GM18909 (cell line): ENCODE measurements around the gene RNF114.
"Not testable (repeated sequence)": the region's sequence is repeated elsewhere in the genome, so short reads cannot be mapped to it uniquely, and the experiment has no call there.

Experiments
- ATAC-seq: cut with Tn5 transposase; IDR thresholded peaks from one replicate; pipeline ENCODE4 v1.9.1; 2021; ENCODE audit warnings: mild to moderate bottlenecking; ENCODE audit not compliant: unreplicated experiment, poor library complexity

Gene RNF114

DNA sequence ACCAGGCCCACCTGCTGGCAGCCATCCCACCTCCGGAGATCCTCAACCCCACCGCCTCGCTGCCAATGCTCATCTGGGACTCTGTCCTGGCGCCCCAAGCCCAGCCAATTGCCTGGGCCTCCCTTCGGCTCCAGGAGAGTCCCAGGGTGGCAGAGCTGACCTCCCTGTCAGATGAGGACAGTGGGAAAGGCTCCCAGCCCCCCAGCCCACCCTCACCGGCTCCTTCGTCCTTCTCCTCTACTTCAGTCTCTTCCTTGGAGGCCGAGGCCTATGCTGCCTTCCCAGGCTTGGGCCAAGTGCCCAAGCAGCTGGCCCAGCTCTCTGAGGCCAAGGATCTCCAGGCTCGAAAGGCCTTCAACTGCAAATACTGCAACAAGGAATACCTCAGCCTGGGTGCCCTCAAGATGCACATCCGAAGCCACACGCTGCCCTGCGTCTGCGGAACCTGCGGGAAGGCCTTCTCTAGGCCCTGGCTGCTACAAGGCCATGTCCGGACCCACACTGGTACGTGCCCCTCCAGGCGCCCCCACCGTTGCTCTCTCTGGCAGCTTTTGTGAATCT is 47.7 kb downstream of the RNF114 start:
- no peak for ATAC-seq

DNA sequence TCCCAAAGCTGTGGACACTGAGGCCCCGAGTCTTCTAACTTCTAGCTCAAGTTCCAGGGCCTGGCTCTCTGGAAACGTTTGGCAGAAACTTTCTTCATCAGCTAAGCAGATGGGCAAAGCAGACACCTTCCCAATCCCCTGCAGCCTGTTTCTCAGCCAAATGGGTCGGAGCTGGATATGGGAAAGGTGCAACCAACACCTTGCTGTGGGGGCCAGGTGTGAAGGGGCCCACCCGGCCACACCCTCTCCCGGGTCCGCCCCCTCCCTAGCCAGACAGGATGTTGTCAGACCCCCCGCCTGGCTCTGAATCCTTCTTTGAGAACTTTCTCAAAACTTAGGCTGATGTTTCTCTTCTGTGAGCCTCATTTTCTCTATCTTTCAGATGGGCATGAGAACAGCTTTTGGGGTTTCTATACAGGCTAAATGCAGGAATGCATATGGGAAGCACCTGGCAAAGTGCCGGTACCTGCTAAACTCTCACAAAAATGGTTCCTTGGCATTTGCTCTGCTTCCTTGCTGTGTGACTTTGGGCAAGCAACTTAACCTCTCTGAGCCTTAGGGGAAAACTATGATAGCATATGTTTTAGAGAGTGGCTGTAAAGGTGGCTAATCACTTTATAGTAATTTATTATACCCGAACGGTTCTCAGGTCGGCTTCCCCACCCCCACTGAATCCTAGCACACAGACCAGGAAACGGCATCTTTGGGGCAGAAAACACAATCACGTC is 48.4 kb downstream of the RNF114 start:
- no peak for ATAC-seq

DNA sequence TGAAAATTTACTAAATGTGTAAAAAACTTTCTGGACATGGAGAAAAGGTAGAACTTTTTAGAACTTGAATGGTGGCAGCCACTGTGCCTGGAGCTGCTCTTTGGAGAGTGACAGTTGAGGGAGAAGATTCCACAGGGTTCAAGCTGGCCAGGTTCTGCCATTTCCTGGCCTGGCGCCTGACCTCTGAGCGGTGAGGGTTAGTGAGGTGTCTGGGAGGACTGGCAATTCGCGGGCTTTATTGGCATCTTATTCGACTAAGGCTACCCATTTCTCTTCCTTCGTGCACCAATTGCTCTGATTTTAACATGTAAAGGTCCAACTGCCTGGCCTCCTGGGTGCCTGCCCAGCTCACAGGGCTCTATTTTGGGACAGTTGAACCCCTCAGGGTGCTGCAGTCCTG is 49.0 kb downstream of the RNF114 start:
- no peak for ATAC-seq

DNA sequence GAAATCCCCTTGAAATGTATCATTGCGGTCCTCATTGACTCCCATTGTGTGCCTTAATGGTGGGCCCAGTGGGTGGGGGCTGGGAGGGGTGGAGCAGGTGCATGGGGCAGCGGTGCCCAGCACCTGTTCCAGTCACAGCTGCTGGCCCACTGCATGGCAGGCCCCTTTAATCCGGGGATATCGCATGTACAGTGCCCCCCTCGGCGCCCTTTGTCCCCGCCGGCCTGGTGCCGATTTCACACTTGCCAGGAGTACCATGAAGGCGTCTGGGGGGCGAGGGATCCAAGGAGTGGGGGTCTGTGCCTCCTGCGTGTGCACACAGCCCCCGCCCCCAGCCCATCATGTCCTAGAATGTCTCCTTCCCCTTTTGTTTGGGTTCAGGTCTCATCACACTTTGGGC is 49.4 kb downstream of the RNF114 start:
- no peak for ATAC-seq

DNA sequence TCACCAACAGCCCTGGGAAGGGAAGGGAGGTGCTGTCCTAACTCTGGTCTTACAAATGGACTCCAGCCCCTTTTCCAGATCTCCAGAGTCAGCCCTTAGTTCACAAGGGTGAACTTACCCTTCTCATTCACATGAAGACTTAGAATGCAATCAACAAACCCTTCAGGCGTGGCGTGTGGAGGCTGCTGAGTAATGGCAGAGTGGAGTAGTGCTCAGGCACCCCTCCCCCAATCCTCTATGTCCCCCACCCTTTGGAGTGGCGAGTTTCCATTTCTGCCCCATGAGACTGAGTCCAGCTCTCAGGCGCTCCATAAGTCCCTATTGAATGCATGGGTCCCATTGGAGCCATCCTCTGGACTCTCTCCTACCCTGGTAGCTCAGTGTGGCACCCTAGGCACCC is 49.9 kb downstream of the RNF114 start:
- no peak for ATAC-seq

DNA sequence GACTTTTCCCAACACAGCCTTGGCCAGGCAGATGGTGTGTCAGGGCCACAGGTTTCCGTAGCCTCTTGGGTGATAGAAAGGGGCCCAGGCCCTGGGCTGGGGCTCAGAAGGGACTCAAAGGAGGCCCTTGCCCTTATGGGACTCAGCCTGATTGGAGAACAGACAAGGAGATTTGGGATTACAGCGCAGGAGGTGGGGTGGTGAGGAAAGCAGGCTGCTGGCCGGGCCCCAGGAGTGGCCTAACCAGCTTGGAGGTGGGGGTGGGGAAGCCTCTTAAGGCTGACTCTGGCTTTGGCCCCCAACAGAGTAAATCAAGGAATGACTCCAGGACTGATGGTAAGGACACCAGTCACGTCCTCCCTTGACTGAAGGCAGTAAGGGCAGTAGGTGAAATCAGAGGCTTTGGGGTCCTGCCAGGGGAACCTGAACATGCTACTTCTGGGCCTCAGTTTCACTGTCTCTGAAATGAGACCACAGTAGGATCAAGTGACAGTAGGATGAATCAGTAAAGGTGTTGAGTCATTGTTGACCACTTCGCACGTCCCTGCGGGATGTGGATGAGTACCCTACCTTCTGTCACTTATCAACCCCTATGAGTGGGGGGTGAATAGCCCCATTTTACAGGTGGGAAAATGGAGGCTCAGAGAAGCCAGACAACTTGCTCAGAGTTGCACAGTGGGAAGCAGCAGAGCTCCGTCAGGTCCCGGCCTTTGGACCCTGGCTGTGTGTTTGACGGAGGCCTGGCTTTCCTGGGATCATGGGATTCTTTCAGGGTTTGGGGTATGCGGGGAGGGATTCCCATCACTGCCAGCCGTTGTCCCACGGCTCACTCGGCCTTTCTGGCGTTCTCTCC is 51.0 kb downstream of the RNF114 start:
- no peak for ATAC-seq

DNA sequence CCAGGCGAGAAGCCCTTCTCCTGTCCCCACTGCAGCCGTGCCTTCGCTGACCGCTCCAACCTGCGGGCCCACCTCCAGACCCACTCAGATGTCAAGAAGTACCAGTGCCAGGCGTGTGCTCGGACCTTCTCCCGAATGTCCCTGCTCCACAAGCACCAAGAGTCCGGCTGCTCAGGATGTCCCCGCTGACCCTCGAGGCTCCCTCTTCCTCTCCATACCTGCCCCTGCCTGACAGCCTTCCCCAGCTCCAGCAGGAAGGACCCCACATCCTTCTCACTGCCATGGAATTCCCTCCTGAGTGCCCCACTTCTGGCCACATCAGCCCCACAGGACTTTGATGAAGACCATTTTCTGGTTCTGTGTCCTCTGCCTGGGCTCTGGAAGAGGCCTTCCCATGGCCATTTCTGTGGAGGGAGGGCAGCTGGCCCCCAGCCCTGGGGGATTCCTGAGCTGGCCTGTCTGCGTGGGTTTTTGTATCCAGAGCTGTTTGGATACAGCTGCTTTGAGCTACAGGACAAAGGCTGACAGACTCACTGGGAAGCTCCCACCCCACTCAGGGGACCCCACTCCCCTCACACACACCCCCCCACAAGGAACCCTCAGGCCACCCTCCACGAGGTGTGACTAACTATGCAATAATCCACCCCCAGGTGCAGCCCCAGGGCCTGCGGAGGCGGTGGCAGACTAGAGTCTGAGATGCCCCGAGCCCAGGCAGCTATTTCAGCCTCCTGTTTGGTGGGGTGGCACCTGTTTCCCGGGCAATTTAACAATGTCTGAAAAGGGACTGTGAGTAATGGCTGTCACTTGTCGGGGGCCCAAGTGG is 51.9 kb downstream of the RNF114 start:
- no peak for ATAC-seq

DNA sequence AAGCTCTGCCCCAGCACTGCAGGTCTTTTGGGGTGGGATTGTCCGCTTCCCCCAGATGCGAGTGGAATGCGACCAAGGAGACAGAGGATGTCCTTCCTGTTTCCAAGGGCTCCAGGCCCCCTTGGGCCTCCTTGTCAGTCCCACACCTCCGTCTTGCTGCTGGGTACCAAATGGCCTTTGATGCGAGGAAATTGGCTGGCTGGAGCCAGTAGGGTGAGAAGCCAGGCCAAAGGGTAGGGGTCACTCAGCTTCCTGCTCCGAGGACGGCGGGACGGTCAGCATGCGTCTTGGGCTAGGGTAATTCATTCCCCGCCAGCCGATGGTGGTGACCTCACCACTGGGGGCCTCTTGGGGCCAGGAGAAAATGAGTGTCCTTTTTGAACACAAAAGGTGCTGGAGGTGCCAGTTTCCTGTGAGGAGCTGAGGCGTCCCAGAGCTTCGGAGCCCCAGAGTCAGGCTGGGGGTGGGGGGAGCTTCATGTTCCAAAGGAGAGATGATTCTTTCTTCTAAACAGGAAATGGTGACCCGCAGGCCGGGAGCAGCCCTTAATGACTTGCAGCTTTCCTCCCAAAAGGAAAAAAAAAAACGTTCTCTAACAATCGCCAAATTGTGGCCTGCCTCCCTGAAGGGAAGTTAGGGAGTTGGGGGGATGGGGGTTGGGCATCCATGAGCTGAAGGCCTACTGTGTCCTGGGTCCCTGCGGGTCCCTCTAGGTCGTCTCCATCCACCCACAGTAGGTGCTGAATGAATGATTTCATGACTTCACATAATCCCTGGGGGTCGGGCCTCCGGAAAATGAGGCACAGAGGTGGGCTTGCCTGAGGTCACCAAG is 53.3 kb downstream of the RNF114 start:
- no peak for ATAC-seq

DNA sequence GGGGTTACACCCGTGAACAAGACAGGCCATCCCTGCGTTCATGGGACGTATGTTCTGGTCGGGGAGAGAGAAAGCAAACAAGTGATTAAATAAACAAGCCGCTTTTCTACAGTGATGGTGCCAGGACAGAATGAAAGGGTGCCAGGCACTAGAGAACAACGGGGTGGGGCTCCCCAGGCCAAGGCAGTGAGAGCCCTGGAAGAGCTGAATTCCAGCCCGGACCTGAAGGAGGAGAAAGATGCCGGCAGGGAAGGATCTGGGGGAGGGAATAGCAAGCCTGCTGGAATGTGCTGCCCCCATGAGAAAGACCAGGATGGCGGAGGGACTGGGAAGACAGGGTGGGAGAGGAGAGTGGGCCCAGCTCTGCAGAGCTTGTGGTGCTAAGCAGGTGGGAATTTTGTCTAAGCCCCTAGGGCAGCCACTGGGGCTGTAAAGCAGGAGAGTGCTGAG is 54.1 kb downstream of the RNF114 start:
- ATAC-seq = no peak

DNA sequence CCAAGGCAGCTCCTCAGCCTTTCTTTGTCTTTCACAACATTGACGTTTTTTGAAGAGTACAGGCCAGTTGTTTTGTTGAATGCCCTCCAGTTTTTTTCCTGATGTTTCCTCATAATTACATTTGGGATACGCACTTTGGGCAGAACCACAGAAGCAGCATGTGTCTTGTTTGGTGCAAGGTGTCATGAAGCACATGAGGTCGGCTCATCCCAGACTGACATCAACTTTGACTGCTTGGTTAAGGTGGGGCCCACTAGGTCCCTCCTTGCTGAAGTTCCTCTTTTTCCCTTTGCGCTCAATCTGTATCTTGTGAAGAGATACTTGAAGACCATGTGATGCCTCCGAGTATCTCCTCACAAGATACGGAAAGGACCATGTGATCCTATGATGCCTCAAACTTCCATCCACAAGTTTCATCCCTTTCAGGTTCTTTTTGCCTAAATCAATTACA is 57.1 kb downstream of the RNF114 start:
- ATAC-seq = no peak

DNA sequence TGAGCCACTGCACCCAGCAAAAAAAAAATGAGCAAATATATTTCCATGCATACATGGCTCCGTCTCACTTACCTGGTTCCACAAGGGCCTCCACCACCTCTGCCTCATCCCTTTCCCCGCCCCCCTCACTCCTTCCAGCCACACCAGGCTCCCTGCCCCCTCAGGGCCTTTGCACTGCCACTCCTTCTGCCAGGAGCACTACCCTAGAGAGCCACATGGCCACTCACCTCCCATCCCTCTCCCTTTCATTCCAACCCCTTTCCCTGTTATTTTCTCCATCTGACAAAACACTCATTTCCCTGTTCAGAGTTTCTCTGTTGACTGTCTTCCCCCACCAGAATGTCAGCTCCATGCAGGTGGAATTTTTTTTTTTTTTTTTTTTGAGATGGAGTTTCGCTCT is 59.4 kb downstream of the RNF114 start:
- ATAC-seq = no peak

DNA sequence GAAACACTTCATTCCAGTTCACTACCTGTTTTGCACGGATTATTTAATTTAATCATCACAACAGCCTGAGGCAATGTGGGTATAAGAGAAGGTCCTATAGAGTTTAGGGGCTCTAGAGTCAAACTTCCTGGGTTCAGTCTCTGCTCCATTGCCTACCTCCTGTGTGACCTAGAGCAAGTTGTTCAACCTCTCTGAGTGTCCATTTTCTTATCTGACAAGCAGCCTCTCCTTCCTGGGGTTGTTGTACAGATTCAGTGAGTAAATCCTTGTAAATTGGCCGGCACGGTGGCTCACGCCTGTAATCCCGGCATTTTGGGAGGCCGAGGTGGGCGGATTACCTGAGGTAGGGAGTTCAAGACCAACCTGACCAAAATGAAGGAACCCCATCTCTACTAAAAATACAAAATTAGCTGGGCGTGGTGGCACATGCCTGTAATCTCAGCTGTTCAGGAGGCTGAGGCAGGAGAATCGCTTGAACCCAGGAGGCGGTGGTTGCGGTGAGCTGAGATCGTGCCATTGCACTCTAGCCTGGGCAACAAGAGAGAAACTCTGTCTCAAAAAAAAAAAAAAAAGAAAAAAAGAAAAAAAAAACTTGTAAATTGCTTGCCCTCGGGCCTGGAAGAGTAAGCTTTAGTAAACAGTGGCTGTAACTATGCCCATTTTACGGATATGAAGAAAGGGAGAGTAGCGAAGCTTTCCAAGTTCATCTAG is 62.4 kb downstream of the RNF114 start:
- not testable (repeated sequence) for ATAC-seq

DNA sequence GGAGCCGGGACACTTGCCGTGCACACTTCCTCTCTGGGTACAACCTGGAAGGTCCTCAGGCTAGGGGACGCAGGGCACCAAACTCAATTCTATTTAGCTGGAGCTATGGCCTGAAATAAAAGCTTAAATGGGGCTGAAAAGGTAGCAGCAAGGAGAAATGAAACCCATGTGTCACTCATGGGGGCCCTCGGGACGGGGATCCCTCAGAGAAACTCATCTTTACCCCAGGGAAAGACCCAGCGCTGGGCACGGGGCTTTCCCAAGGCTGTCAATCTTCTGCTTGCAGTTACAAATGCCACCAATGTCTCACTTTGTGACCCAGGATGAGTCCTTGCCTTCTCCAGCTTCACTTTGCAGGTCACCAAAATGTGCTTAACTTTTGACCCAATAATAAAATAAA is 63.1 kb downstream of the RNF114 start:
- ATAC-seq = peak; percentile 65

DNA sequence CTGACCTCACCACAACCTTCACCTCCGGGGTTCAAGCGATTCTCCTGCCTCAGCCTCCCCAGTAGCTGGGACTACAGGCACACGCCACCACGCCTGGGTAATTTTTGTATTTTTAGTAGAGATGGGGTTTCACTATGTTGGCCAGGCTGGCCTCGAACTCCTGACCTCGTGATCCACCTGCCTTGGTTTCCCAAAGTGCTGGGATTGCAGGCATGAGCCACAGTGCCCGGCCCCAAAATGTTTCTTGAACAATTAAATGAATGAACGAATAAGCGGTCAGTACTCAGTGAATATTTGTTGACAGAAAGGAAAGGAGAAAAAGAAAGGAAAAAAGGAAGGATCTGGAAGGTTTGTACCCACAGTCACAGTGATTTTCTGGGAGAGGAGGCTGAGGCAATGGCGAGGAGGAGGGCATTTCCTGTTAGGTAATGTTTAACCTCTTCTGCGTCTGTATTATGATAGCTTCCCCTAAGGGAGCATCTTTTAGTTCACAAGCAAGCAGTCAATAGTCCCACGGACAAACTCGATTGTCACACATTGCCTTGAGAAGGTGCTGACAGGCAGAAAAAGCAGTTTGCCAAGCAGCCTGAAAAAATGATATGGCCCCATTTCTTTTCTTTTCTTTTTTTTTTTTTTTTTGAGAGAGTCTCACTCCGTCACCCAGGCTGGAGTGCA is 64.5 kb downstream of the RNF114 start:
- not testable (repeated sequence) for ATAC-seq

DNA sequence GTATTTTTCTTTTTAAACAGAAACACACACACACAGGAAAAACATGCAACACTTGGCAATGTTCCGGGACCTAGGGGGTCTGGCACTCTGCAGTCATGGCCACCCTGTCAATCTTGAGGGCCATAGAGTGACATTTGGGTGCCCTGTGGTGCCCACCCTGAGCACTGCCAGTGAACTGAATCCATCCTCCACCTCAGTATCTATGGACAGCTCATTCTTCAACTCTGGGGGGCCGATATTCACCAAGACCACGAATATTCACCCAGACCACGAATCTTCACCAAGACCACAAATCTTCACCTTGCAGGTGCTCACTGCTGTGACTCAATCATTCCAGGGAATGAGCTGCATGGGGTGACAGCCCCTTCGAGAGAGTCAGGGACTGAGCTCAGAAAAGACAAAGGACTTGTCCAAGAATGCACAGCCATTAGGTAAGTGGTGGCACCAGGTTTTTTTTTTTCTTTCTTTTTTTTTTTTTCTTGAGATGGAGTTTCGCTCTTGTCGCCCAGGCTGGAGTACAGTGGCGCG is 65.7 kb downstream of the RNF114 start:
- no peak for ATAC-seq

DNA sequence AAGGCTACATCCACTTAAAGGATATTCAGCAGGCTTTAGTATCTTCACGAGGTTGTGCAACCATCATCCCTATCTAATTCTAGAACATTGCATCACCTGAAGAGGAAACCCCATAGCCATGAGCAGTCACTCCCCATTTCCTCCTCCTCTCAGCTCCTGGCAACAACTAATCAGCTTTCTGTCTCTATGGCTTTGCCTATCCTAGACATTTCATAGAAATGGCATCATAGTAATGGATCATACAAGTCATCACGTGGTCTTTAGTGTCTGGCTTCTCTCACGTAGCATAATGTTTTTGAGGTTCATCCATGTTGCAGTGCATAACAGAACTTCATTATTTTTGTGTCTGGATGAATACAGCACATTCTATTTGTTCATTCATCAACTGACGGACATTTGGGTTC is 67.1 kb downstream of the RNF114 start:
- ATAC-seq = no peak
